NOMO-1 treated with dmso at 0.1 percent for 144 hours (cell line): Measurements from ENCODE around the gene PDGFRB.

Experiments
- DNase-seq: peaks from one replicate; lab custom pipeline; 2025; ENCODE audit not compliant: unreplicated experiment; lab: John Stamatoyannopoulos, UW

PDGFRB gene

DNA sequence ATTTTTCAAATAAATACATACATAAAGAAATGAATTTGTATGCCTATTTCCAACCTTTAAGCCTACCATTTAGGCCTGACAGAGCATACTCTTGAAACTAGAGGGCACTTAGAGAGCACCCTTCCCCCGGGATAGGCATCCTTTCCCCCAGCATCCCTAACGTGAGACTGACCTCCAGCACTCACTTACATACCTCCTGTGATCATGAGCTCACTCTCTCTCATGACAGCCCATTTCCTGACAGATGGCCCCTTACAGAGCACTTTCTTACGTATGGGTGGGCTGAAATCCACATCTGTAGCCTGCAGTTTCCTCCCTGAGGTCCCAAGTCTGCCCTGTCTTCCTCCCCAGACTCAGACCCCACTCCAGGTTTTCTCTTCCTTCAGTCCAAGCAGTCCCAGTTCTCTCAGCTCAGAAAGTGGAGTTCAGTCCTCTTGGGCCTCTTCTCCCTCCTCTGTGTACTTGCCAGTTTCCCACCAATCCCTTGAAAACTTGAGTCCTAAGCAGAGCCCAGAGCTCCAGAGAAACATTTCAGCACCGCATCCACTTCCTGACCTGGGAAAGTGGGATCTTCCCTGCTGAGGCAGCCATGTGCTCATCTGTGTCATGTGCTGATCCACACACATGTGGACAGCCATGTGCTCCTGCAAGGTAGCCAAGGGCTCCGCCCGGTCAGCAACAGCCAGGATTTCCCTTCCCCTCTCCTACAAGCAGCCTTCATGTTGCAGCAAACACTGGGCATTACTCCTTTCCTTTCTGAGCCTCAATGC lies 8.8 kb upstream of the PDGFRB start:
- DNase-seq, result no peak

DNA sequence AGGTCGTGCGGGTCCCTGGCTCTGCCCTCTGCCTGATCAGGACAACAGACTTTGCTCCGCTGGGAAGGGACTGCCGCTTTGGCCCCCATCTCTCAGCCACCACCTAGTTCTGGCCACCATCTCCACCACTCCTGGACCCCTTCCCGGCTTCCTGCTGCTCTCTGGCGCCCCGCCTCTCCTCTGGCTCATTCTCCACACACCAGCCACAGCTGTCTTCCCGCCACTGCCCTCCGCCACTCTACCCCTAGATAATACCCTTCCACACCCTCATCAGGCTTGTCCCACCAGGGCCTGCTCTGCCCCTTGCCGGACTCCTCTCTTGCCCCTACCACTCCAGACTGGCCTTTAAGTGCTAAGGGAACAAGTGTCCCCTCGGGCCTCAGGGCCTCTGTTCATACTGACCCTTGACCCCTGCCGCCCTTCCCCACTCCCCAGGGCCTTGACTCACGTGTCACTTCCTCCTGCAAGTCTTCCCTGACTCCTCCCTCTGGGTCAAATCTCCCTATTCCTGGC lies 8.0 kb upstream of the PDGFRB start:
- no peak for DNase-seq

DNA sequence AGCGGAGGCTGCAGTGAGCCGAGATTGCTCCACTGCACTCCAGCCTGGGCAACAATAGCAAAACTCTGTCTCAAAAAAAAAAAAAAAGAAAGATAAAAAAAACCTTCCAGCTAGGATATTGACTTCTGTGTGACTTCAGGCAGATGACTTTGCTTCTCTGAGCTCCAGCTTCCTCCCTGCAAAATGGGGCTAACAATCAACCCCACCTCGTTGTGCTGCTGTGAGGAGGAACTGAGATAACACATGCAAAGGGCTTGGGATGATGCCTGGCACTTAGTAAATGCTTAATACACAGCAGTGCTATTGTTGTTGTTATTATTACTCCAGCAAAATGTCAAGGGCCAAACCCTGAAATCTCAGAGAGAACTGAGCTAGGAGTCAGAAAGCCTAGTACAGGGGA lies 7.4 kb upstream of the PDGFRB start:
- DNase-seq, result no peak

DNA sequence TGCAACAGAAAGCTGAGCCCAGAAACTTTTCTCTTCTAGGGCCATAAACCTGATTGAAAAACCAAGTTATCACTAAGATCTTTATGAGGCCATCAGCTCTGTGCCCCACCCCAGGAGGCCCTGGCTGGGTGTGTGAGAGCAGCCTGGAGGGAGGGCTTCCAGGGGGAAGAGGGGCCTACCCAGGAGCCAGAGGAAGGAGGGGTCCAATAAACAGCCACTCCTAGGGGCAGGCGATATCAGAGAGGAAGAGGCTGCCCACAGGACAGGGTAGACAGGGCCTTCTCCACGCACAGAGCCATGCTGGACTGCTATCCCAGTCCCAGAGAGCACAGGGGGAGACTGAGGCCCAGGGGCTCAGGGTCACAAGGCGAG lies 6.5 kb upstream of the PDGFRB start:
- DNase-seq, result no peak

DNA sequence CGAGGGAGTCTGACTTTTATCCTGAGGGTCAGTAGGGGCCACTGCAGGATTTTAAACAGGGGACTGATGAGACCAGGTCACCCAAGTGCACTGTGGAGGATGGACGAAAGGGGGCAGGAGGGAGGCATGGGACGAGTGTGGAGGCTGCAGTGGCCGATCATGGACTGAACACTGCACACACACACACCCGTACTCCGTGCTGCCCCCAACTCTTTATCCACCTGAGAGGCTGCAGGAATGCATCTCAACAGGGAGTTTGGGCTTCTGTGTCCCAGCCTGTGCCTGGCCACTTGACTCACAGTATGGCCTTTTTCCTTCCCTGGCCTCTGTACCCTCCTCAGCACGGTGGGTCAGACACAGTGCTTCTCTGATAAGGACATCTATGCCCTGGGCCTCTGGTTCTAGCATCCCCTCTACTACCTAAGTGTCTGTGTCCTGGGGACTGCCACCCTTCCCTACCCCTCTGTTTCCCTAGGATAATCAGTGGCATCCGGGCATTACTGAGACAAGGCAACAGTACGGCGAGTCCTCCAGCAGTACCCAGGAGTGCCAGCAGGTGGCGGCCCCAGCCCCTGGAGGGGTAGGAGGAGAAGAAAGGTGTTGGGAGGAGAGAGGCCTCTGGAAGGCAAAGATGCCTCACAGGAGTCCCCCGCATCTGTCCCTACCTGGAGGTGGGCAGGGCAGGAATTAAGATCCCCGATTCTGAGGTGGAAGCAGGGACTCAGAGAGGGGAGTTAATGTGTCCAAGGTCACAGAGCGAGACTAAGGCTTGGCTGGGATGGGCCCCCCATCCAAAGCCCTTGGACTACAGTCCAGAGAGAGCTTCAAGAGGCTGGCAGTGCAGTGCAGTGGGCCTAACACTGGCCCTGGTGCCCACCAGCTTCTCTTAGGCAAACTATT lies 5.8 kb upstream of the PDGFRB start:
- peak; percentile 27 for DNase-seq

DNA sequence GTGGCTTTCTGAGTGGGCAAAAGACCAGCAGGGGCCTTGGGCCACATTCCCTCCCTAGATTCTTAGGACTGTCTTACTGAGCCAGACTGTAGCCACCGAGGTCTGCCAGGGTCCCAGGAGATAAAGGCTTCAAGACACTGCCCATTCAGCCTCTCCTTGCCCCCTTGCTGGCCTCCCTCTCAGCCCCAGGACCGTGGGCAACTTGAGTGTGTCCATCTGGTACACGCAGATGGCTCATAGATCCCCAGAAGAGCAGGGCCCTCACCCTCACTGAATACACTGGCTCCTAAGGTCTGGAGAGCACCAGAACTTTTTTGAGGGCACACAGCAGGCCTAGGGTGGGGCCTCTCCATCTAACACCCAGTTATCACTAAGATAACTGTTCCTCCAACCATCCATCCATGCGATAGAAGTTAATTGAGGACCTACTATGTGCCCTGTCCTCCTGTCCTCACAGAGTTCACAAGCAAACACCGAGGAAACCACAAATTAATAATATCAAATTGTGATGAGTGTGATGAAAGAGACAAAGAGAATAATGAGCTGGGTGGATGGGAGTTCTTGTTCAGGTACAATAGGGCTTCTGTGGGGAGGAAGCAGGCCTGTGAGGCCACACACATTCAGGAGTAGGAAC lies 4.9 kb upstream of the PDGFRB start:
- no peak for DNase-seq

DNA sequence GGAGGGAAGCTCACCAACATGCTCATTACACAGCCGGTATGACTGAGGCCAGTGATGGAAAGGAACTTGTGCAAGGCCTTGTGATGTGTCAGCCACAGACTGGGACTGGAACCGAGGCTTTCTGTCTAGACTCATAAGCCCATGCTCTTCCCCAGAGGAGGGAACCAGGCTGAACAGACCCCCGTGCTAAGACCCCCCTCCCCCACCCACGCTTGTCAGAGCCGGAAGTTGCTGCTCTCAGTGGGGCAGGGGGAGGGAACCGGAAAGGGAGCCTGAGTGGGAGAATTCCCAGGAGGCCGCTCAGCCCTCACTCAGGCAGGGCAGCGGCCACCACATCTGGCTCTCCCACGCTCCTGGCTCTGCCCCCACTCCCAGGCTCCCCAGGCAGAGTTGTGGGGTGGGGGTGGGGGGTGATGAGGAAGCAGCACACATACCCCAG lies 4.1 kb upstream of the PDGFRB start:
- no peak for DNase-seq

DNA sequence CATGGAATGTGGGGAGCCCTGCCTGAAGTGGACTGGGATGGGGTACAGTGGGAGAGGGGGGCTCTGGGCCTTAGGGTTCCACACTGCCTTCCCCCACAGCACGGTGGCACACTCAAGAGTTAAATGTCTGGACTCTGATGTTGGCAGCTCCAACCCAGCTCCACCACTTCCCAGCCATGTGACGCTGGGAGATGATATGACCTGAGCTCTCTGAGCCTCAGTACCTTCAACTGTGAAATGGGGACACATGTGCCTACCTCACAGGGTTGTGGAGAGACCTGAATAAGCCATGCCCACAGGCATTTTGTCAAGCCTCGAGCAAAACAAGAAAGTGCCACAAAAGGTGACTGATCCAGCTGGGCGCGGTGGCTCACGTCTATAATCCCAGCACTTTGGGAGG lies 3.4 kb upstream of the PDGFRB start:
- no peak for DNase-seq

DNA sequence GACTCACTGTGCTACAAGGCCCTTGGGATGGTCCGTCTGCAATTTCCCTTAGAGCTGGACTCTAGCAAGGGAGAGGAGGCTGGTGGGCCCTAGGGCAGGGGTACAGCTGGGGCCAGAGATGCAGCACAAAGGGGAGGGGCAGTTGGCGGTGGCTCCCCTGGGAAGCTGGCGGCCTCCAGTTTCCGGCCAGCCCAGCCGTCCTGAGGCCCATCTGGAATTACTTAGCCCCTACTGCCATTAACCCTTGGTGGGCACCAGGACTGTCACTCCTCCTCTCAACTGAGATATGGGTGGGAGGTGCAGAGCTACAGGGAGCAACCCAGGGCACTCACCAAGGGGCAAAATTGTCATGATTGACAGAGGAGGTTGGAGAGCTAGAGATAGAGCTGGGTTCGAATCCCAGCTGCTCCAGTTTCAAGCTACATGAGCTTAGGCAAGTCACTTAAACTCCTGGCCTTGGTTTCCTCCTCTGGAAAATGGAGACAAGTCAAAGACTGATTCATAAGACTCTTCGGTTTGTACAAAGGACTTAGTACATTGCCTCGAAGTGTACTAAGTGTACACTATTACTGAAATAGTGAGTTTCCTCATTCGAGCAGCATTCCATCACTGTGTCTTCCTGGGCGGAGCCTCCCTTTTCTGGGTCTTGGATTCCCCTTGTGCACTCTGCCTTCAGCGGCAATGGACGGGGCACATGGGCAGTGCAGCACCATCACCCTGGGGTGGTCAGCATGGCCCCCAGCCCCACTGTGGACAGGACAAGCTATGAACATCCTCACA lies 2.7 kb upstream of the PDGFRB start:
- no peak for DNase-seq

DNA sequence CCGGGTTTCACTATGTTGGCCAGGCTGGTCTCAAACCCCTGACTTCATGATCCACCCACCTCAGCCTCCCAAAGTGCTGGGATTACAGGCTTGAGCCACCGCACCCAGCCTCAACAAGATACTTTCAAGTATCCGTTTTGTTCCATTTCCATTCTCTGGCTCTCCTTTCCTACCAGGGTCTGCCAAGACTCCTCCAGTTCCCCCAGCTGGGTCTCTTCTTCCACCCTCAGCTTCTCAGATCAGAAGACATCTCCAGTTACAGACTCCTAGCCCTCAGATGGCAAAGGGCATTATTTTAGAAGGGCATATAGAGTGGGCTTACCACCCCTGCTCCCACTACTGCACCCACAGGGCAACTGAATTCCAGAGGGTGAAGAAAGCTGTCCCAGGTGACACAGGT lies 1.5 kb upstream of the PDGFRB start:
- no peak for DNase-seq

DNA sequence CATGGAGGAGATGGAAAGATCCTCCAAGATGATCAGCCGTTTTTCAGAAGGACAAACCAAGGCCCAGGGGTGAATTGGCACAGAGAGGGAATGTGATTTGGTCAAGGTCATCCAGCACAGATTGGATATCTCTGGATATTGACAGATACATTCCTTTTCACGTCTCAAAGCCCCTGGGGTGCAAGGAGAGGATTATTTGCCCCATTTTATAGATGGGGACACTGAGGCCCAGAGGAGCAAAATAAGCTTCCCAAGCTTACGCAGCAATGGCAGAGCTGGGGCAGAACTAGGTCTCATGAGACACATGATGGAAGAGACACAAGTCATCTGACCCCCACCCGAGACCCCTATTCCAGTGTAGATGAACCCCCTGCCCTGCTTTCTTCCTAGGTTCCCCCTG lies 895 bp upstream of the PDGFRB start:
- no peak for DNase-seq

DNA sequence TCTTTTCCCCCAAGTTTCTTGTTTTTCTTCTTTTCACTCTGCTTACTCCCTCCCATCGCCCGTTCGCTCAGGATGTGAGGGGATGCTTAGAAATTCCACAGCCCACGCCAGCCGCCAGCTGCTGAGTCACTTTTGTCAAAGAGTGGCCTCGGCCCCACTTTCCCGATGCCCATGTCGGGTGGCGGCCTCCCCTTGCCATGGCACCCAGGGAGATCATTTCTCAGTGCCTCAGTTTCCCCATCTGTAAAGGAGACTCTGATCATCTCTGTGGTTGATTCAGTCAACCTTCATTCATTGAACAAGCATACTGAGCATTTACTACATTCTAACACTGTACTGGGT lies 353 bp upstream of the PDGFRB start:
- DNase-seq, result no peak

DNA sequence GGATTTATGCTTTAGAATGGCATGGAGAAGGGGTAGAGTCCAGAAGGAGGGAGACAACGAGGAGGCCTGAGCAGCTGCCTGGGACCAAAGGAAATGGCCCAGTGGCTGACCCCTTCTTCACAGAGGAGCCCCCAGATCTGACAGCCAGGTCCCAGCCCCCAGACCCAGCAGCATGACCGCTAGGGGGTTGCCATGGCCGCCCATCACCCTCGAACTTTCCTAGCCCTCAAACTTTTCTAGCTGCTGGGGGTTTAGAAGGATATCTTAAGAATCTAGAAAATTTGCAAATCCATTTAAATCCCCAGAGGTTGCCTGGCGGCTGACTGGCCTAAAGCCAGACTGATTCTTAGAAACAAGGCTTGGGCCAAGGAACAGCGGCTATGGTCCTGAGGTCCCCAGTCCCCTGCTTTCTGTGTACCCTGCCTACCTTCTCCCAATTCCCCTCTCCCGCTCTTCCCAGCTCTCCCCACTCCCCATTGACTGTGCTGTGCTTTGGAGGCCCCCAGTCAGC lies 972 bp downstream of the PDGFRB start:
- DNase-seq, result no peak

DNA sequence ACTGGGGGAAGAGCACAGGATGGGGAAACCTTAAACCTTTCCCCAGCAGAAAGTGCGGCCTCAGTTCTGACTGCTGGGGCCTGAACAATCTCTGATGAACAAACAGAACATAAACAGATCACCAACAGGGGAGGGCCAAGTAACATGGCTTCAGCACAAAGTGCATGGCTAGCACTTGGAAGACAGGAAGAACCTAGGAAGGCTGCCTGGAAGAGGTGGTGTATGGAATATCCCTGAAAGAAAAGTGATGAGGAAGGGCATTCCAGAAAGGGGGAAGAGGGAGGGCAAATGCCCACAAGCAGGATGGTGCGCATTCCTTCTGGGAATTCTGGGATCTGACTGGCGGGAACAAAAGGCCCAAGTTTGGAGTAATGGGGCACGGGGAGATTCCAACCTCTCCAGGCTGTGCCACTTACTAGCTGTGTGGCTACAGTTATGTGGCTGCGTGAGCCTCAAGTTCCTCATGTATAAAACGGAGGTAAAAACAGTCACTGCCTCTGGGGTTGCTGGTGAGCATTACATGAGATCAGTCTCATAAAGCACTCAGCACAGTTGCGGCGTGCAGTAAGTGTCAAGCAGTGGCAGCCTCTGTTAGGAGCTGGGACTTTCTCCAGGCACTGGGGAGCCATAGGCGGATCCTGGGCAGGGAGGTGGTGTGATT lies 1.6 kb downstream of the PDGFRB start:
- no peak for DNase-seq

DNA sequence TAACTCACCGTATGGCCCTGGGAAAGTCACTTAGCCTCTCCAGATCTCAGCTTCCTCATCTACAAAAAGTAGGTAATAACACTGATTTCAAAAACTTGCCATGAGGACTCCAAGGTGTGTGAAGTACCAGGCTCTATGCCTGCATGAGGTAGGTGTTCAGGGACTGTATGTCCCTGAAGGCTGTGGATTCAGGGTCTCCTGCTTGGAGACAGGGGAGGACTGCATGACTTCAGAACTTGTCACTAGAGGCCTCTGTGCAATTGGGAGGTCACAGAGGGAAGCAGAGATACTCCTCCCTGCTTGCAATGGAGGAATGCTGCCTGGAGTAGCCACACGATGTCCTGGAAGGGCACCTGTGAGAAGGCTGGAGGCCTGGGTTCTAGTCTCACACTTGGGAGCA lies 2.2 kb downstream of the PDGFRB start:
- no peak for DNase-seq

DNA sequence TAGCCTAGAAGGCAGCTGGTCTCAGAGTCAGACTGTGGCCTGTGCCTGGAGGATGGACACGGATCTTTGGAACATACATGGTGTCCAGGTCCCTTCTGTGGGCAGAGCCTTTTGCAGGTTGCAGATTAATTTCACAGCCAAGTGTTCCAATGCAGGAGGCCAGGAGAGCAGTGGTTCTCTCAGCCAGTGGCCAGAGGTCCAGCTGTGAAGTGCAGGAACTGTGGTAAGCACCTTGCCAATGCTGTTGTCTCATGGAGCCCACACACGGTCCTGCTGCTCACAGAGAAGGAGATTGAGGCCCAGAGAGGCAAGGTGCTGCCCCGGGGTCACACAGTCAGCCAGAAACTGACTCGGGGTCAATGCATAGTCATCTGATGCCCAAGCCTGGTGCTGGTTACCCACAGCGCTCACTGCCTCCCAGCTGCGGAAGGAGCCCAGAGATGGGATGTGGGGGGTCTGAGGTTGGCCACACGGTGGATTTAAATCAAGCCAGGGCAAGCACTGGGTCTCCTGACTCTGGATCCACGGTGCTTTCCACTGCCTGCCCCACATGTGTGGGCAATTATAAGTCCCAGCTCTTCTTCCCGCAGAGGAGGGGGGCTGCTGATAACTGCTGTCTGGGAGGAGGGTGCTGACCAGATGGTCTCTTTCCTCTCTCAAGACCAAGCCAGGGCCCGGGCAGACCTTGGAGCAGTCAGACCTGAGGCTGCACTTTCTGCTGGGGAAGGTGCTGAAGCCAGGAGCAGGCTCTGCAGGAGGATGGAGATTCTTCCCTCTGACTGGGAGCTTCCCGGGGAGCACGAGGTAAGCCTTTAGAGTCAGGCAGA lies 2.8 kb downstream of the PDGFRB start:
- DNase-seq, result no peak

DNA sequence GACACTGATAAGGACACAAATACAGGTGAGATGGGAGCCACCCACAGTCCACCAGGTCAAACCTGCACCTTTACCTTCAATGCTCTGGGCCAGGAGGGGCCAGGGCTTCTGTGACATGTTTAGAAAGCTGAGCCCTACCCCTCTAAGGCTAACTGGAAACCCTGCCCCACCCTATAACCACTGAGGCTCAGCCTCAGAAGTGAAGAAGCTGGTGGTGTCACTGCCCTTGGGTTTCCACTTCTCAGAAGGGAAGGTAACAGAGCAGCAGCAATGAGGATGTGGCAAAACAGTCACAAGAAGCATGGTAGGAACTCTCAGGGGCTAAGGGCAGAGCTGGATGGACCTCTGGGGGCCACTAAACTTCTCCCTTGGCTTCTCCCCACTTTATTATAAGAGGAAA lies 6.0 kb downstream of the PDGFRB start:
- DNase-seq, result no peak

DNA sequence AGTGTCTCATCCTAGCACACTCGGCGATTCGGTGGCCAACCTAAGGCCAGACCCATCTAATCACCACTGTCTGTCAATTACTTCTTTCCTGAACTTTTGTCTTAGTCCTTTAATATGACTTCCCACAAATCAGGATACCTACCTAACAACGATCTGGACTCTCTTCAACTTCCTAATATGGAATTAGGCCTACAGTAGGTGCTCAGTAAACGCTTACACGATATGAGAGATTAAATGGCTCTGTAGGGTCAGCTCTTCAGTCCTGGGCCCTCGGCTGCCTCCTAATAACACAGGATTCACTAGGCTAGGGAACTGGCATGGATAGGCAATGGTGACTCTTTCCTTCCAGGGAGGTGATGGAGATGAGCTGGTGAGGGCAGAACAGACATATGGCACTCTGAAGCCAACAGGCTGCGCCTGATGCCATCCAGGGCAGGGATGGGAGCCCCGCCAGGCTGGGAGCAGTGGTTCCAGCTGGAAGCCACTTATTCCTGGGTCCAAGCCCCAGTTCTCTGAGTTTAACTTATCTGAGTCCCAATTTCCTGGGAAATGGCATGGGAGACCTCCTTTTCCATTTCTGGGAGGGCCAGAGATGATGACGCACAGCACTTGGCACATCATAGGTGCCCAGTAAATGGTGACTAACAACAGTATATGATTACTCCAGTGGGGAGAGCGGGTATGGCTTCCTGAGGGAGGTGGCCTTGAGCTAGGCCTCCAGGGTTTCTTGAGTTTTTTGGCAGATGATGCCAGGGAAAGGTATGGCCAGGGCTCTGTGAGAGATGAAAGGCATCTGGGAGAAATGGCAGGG lies 7.3 kb downstream of the PDGFRB start:
- DNase-seq, result no peak

DNA sequence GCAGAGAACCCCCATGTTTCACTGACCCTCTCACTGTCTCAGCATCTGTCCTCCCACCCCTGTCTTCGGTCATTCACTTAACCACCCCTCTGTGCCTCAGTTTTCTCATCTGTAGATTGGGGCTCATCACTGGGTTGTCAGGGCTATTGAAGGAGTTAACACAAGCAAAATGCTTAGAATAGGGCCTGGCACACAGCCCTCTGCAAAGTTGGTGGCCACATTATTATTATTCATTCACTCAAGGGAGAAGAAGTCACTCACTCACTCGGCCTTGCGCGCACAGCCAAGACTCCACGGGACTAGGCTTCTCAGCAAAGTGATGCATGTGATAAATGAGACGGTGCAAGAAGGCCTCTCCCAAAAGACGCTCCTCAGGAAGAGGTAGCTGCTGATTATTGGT lies 8.0 kb downstream of the PDGFRB start:
- no peak for DNase-seq
